ENCODE data around the gene NFIX. TPM values are rescaled to one million over a fixed set of nuclear protein-coding genes. Genes with fewer than 3 reads are reported as not detected.

Gene NFIX
- total RNA-seq, 2 donors from 2014 or later = 0.75 to 0.86 TPM

GRCh38 chr19:13063461-13064091 is 68.3 kb downstream of the NFIX start:
- ATAC-seq (no peak), DNase-seq (no peak)
- Mint-ChIP-seq H3K4me1 (peaks cover 6% of the 10 kb centered on the region), H3K27ac (no peak overlapping the region), H3K36me3 (ENCODE audit: low read depth) (no peaks in the 10 kb centered on the region), H3K4me3 (peak overlapping the region; percentile 68), H3K27me3 (peaks cover 31% of the 10 kb centered on the region)
- no peaks in the 10 kb centered on the region for H3K9me3 ChIP-seq (ENCODE audit: control insufficient read depth, low read length, poor library complexity, severe bottlenecking)

DNA sequence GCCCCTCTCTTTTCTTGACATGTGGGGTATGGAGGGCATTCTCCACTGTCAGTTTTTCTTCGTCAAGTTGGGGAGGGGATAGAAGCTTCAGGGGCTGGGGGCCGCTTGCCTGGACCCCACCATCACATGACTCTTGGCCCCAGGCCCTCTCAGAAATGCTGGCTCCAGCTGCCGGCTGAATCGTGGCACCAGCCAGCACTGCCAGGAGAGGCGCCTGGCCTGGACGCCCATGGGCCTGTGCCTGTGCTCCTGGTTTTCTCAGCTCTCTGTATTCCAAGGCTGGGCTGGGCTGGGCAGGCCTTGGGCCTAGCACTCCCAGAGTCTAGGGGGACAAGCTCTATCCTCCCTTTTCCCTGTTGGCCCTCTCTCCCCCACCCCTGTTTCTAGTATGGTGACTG is 68.8 kb downstream of the NFIX start:
- ATAC-seq (no peak), DNase-seq (no peak)
- H3K27ac Mint-ChIP-seq = no peak overlapping the region

GRCh38 chr19:13066226-13066625 is 71.0 kb downstream of the NFIX start:
- ATAC-seq (no peak), DNase-seq (no peak)
- no peaks in the 10 kb centered on the region for H3K9me3 ChIP-seq (ENCODE audit: control insufficient read depth, low read length, poor library complexity, severe bottlenecking)
- Mint-ChIP-seq H3K36me3 (ENCODE audit: low read depth) (no peaks in the 10 kb centered on the region), H3K27me3 (peaks cover 44% of the 10 kb centered on the region), H3K4me3 (no peak overlapping the region), H3K4me1 (peaks cover 3% of the 10 kb centered on the region), H3K27ac (no peak overlapping the region)

More for the DNA sequence above, 68.8 kb downstream of the NFIX start:
- H3K36me3 Mint-ChIP-seq (ENCODE audit: low read depth) = no peaks in the 10 kb centered on the region
- H3K4me3 Mint-ChIP-seq = no peak overlapping the region
- peaks cover 34% of the 10 kb centered on the region for H3K27me3 Mint-ChIP-seq
- H3K4me1 Mint-ChIP-seq = peaks cover 6% of the 10 kb centered on the region
- H3K9me3 ChIP-seq (ENCODE audit: control insufficient read depth, low read length, poor library complexity, severe bottlenecking) = no peaks in the 10 kb centered on the region

DNA sequence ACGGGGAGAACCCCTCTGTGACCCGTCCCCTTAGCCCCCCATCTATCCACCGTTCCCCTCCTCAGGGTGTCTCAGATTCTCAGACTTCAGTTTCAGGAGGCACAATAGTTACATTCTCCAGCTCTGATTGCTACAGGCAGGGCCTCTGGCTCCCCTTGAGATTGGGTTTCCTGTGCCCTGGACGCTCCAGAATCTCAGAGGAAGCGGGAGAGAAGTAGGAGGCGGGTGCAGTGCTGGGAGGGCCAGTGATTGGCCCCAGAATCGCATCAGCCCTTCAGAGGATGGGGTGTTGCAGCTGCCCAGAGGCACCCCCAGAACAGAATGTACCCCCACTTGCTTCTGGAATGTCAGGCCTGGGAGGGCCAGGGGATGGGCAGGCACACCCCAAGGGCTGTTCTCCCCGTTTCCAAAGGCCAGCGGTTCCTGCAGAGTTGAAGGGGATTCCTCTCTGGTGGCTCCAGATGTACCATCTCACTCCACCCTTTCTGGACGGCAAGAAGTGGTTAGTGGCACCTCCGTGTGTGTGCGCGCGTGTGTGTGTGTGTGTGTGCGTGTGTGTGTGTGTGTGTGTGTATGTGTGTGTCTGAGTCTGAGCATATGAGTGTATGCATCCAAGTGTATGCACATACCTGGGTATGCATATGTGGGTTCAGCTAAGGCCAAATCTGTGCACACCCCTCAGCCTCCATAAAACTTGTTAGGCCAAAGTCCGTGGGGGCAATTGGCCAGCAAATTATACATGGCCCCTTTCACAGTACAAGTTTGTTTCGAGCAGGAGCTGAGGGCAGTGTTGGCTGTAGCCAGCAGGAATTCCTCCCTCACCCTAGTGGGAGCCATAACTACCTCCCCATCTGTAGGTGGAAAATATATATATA is 71.9 kb downstream of the NFIX start:
- ATAC-seq (no peak), DNase-seq (no peak)
- H3K4me1 Mint-ChIP-seq = no peaks in the 10 kb centered on the region
- no peaks in the 10 kb centered on the region for H3K9me3 ChIP-seq (ENCODE audit: control insufficient read depth, low read length, poor library complexity, severe bottlenecking)
- H3K27ac Mint-ChIP-seq = no peak overlapping the region
- H3K27me3 Mint-ChIP-seq = peaks cover 42% of the 10 kb centered on the region
- H3K36me3 Mint-ChIP-seq (ENCODE audit: low read depth) = no peaks in the 10 kb centered on the region
- H3K4me3 Mint-ChIP-seq = no peak overlapping the region

- DNase-seq (no peak), ATAC-seq (no peak)
- Mint-ChIP-seq H3K27ac (no peak overlapping the region), H3K36me3 (ENCODE audit: low read depth) (no peaks in the 10 kb centered on the region), H3K4me1 (no peaks in the 10 kb centered on the region), H3K4me3 (no peak overlapping the region), H3K27me3 (peaks cover 36% of the 10 kb centered on the region)
- no peaks in the 10 kb centered on the region for H3K9me3 ChIP-seq (ENCODE audit: control insufficient read depth, low read length, poor library complexity, severe bottlenecking)
These were observed 73.0 kb downstream of the NFIX start for GRCh38 chr19:13068085-13068846.

DNA sequence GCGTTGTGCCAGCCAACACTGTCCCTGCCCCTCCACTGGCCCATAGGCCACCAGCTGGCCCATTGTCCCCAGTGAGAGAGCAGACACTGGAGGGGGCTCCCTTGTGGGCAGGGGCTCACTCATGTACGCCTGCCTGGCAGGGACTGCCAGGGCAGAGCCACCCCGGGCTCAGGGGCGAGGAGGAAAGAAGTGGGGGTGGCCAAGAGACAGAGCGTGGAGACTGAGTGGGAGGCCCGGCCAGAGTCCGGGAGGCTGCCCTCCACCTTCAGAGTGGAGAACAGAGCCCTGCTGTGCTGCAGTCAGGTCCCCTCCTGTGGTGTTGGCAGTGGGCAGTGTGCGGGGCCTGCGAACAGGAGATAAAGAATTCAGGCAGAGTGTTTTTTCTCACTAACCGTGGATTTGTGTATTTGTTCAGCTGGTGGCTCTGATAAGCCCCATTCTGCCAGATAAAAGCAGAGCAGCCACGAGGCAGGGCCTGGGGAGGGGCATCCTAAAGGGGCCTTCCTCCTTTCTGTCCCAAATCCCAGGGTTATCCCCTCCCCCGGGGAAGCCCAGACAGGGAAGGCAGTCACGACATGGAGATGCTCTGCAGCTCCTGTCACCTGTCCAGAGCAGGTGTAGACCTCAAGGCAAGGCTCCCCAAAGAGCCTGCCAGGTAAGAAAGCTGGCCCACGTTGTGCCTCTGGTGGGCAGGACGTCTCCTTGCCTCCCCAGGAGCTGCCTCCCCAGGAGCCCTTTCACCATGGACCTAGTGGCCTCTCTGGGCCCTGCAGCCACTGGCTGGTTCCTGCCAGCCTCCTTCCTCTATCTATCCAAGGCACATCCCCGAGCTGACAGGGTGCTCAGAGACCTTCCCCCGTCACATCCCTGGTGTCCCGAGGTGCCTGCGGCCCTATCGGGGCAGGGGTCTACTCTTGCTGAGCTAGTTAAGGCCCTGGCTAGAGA is 74.4 kb downstream of the NFIX start:
- DNase-seq = no peak
- Mint-ChIP-seq H3K4me1 (no peaks in the 10 kb centered on the region), H3K27ac (no peak overlapping the region), H3K27me3 (peaks cover 35% of the 10 kb centered on the region), H3K4me3 (no peak overlapping the region), H3K36me3 (ENCODE audit: low read depth) (no peaks in the 10 kb centered on the region)
- no peaks in the 10 kb centered on the region for H3K9me3 ChIP-seq (ENCODE audit: control insufficient read depth, low read length, poor library complexity, severe bottlenecking)
- no peak for ATAC-seq

DNA sequence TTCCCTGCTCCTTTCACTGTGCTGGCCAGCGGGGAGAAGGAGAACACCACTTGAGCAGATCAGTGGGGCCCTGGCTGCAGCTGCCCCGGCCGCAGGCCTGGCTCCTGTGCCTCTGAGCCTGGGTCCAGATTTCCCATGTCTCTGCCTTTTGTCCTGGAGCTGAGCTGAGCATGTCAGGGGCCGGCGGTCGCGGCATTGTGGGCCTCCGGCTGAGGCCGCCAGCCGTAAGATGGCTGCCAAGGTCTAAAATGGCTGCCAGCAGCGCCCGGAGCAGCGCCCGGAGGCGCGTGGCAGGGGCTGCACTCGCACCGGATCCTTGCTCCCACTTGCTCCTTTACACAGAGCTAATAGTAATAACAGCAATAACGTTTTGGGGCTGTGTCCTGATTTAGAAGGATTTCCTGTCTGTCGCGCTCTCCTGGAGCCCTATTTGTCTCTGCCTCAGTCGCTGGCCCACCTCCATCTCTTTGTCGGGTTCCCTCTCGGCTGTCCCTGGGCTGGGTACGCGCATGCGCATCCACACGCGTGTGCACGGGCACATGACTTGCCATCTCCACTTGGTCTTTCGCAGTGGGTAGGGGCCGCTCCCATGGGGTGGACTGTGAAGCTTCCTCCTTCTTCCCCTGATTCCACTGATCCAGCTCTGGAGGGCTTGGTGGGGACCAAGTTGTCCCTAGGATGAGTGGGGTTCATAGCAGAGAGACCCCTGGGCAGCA is 75.3 kb downstream of the NFIX start:
- Mint-ChIP-seq H3K27ac (peak overlapping the region; percentile 39), H3K4me1 (no peaks in the 10 kb centered on the region), H3K36me3 (ENCODE audit: low read depth) (no peaks in the 10 kb centered on the region), H3K4me3 (no peak overlapping the region), H3K27me3 (peaks cover 30% of the 10 kb centered on the region)
- ATAC-seq (no peak), DNase-seq (no peak)
- no peaks in the 10 kb centered on the region for H3K9me3 ChIP-seq (ENCODE audit: control insufficient read depth, low read length, poor library complexity, severe bottlenecking)

DNA sequence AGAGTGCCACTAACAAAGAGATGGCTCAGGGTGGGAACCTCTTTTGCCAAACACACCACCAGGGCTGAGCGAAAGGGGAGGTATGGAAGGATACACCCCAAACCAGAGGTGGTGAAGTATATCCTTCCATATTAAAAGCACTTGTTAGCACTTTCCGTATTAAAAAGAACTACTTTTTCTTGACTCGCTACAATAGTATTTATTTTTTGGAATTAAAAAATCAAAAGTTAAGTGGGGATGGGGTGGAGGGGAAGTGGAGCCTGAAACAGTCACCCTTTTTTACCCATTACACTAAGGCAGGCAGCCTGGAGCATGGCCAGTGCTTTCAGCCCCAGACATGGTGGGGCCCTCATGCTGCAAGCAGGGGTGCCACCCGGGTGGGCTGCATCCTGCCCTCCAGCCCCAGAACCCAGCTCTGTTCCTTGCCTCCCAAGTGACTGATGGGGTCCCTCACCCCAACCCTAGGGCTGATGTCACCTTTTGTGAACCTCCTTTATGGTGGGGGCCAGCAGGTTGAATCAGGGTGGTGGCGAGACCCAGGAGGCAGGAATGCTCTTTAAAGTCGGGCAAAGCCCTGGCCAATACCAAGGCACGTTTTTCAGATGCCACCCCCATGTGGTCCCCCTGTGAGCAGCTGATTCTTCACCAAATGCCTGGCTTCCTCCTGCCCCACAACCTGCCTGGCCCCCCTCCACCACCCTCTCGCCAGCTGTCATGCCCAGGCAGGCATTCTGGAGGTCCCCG is 76.3 kb downstream of the NFIX start:
- no peak for ATAC-seq
- Mint-ChIP-seq H3K36me3 (ENCODE audit: low read depth) (no peaks in the 10 kb centered on the region), H3K27ac (no peak overlapping the region), H3K27me3 (peaks cover 30% of the 10 kb centered on the region), H3K4me1 (no peaks in the 10 kb centered on the region), H3K4me3 (no peak overlapping the region)
- DNase-seq = no peak
- H3K9me3 ChIP-seq (ENCODE audit: control insufficient read depth, low read length, poor library complexity, severe bottlenecking) = no peaks in the 10 kb centered on the region

DNA sequence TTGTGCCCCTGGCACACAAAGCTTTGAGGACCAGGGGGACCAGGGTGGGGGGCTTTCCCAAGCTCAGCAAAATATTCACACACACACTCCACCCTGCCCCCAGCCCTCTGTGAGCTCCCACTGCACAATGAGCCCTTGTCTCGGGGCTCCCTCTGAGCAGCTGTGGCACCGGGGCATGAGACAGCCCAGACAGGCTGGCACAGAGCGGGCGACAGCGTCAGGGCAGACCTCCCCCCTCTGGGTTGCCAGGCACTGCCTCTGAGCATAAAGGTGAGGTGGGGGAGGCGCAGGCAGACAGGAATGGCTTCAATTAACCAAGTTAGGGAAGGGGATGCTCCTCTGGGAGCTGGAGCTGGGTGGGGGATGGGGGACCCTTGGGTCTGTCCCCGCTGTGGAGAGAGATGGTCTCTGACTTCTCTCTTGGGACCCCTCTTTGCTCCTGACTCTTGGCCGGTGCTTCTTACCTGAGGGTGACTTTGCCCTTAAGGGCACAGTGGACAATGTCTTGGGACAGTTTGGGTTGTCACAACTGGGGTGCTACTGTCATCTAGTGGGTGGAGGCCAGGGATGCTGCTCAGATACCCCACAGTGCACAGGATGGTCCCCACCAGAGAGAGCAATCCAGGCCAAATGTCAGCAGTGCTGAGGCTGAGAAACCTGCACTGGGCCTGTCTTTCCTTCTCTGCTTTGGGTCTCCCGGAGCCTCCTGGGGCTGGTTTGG is 77.1 kb downstream of the NFIX start:
- peaks cover 30% of the 10 kb centered on the region for H3K27me3 Mint-ChIP-seq
- H3K4me3 Mint-ChIP-seq = no peak overlapping the region
- DNase-seq (no peak), ATAC-seq (no peak)
- H3K9me3 ChIP-seq (ENCODE audit: control insufficient read depth, low read length, poor library complexity, severe bottlenecking) = no peaks in the 10 kb centered on the region
- no peaks in the 10 kb centered on the region for H3K36me3 Mint-ChIP-seq (ENCODE audit: low read depth)
- no peaks in the 10 kb centered on the region for H3K4me1 Mint-ChIP-seq
- no peak overlapping the region for H3K27ac Mint-ChIP-seq

DNA sequence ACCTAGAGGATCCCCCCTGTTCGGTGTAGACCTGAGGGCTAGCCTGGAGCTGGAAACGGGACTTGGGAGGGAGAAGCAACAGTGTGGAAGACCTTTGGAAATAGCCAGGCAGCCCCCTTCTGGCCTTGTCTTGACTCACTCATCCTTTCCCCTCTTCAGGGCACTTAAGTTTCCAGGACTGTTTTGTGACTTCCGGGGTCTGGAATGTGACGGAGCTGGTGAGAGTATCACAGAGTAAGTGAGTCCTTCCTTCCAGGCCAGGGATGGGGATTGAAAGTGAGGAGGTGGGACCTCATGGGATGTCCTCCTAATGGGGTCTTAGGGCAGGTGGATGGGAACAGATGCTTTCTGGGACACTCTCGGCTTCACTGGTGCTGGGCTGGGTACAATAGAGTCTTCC is 78.0 kb downstream of the NFIX start:
- H3K27me3 Mint-ChIP-seq = peaks cover 26% of the 10 kb centered on the region
- no peaks in the 10 kb centered on the region for H3K9me3 ChIP-seq (ENCODE audit: control insufficient read depth, low read length, poor library complexity, severe bottlenecking)
- DNase-seq (no peak), ATAC-seq (no peak)
- H3K36me3 Mint-ChIP-seq (ENCODE audit: low read depth) = no peaks in the 10 kb centered on the region
- peaks cover 2% of the 10 kb centered on the region for H3K4me1 Mint-ChIP-seq
- H3K4me3 Mint-ChIP-seq = no peak overlapping the region
- no peak overlapping the region for H3K27ac Mint-ChIP-seq

DNA sequence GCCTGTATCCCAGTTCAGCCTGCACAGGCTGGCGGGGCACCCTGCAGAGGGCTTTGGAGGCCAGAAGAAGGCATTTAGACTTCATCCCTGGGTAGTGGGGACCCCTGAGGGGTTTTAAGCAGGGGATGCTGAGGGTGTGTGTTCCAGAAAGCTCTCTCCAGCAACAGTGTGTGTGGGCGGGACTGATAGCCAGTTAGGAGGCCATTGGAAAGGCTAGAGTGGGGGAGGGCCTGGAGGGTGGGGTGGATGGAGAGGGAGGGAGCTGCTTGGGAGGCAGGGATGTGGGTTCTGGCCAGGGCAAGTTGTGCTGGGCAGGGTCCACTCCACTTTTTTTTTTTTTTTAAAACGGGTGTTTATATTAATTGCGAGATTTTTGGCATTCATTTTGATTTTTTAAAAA is 79.1 kb downstream of the NFIX start:
- H3K27me3 Mint-ChIP-seq = peaks cover 16% of the 10 kb centered on the region
- H3K27ac Mint-ChIP-seq = no peak overlapping the region
- no peak overlapping the region for H3K4me3 Mint-ChIP-seq
- no peak for DNase-seq
- ATAC-seq = no peak
- no peaks in the 10 kb centered on the region for H3K36me3 Mint-ChIP-seq (ENCODE audit: low read depth)
- H3K9me3 ChIP-seq (ENCODE audit: control insufficient read depth, low read length, poor library complexity, severe bottlenecking) = no peaks in the 10 kb centered on the region
- peaks cover 6% of the 10 kb centered on the region for H3K4me1 Mint-ChIP-seq
